PFSK-1 (cell line): ENCODE measurements around the gene RUNX1.

Experiments
- FOXP2 ChIP-seq: optimal IDR thresholded peaks from 2 replicates; pipeline ENCODE3; 2011; ENCODE audit warnings: borderline replicate concordance, control low read depth, inconsistent platforms; ENCODE audit not compliant: insufficient read depth; ENCODE audit errors: extremely low read length, extremely low read depth
- POLR2AphosphoS5 ChIP-seq: IDR thresholded peaks from 2 replicates; pipeline ENCODE4 v1.6.1; 2012; ENCODE audit warnings: low read depth, mild to moderate bottlenecking, control low read depth, low read length, moderate library complexity
- SIN3A ChIP-seq: IDR thresholded peaks from 2 replicates; pipeline ENCODE4 v1.6.1; 2012; ENCODE audit warnings: mild to moderate bottlenecking, low read length, moderate library complexity, borderline replicate concordance; ENCODE audit not compliant: insufficient read depth
- TAF1 ChIP-seq: IDR thresholded peaks from 2 replicates; pipeline ENCODE4 v1.6.1; 2012; ENCODE audit warnings: low read length, control low read depth, borderline replicate concordance; ENCODE audit not compliant: insufficient read depth
- TF ChIP-seq, protein P1 (sequence below), 2 experiments: IDR thresholded peaks; 2 replicates each; pipeline versions ENCODE4 v1.6.1 to v1.8.0; 2011 to 2012; ENCODE audit warnings: low read depth in 2 of 2, low read length in 2 of 2, control low read depth in 1 of 2, inconsistent platforms in 1 of 2, mild to moderate bottlenecking in 1 of 2, moderate library complexity in 1 of 2; ENCODE audit not compliant: insufficient read depth in 1 of 2

DNA sequence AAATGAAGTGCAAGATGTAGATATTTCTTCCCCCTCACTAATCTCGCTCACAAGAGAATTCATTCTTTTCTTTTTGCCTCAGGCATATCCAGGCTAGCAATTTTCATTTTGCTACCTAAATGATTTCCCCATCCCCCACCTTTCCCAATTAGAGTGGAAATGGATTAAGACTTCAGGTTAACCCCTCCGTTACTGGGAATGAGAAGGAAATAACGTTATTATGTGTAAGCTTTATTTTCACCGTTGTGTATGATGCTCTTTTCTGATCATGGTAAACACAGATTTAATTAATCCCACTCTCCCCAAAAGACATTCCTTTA lies 143.9 kb downstream of the RUNX1 start:
- TF ChIP-seq, protein P1, sequence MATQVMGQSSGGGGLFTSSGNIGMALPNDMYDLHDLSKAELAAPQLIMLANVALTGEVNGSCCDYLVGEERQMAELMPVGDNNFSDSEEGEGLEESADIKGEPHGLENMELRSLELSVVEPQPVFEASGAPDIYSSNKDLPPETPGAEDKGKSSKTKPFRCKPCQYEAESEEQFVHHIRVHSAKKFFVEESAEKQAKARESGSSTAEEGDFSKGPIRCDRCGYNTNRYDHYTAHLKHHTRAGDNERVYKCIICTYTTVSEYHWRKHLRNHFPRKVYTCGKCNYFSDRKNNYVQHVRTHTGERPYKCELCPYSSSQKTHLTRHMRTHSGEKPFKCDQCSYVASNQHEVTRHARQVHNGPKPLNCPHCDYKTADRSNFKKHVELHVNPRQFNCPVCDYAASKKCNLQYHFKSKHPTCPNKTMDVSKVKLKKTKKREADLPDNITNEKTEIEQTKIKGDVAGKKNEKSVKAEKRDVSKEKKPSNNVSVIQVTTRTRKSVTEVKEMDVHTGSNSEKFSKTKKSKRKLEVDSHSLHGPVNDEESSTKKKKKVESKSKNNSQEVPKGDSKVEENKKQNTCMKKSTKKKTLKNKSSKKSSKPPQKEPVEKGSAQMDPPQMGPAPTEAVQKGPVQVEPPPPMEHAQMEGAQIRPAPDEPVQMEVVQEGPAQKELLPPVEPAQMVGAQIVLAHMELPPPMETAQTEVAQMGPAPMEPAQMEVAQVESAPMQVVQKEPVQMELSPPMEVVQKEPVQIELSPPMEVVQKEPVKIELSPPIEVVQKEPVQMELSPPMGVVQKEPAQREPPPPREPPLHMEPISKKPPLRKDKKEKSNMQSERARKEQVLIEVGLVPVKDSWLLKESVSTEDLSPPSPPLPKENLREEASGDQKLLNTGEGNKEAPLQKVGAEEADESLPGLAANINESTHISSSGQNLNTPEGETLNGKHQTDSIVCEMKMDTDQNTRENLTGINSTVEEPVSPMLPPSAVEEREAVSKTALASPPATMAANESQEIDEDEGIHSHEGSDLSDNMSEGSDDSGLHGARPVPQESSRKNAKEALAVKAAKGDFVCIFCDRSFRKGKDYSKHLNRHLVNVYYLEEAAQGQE (IDR thresholded peaks at IDR 0.05; ENCODE audit: insufficient read depth in 1 of 2, low read depth in 2 of 2, low read length in 2 of 2): no peak
- no peak for TF ChIP-seq TAF1
- TF ChIP-seq POLR2AphosphoS5: no peak
- no peak for TF ChIP-seq SIN3A
- TF ChIP-seq FOXP2: no peak
